Ecto neural progenitor cell (in vitro differentiated cells): Measurements from ENCODE around the gene USP35.

Experiments used
- DNase-seq: peaks from one replicate; pipeline ENCODE4 v3.0.0-alpha.2; 2018; ENCODE audit warnings: low spot score

USP35 gene

DNA sequence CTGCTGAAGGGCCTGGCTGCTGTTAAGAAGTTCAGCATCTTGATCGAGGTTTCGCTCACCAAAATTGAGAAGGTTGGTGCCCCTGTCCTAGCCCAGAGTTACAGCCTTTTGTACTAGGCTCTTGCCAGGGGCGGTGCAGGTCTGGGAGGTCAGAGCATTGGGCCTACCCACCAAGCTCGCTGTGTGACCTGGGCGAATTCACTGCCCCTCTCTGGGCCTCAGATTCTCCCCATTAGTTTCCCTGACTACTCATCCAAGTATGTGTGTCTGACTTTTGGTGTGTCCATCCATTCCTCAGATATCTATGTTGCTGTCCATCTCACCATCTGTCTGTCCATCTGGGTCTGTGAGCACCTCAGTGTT is 10.9 kb downstream of the USP35 start:
- DNase-seq = no peak

DNA sequence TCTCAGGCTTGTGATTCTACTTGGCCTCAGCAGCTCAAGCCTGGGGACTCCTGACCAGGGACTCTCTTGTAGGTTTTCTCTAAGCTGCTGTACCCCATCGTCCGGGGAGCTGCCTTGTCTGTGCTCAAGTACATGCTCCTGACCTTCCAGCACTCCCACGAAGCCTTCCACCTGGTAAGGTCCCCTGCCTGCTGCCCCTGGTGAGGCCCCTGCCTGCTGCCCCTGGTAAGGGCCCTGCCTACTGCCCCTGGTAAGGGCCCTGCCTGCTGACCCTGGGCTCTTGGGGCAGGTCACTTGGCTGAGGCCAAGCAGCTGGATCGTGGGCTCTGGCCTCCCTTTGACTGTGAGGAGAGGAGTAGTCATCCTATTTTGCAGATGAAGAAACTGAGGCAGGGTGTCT is 11.3 kb downstream of the USP35 start:
- no peak for DNase-seq

DNA sequence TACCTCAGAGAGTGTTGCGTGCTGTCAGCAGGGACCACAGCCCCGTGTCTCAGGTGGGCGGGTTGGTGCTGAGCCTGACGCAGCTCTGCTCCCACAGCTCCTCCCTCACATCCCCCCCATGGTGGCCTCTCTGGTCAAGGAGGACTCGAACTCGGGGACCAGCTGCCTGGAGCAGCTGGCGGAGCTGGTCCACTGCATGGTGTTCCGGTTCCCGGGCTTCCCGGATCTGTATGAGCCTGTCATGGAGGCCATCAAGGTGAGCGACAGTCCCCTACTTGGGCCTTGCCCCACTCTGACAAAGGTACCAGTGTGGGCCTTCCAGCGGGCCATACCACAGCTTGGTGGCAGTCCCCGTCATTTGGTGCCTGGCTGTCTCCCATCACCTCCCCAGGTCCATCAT is 11.8 kb downstream of the USP35 start:
- no peak for DNase-seq

DNA sequence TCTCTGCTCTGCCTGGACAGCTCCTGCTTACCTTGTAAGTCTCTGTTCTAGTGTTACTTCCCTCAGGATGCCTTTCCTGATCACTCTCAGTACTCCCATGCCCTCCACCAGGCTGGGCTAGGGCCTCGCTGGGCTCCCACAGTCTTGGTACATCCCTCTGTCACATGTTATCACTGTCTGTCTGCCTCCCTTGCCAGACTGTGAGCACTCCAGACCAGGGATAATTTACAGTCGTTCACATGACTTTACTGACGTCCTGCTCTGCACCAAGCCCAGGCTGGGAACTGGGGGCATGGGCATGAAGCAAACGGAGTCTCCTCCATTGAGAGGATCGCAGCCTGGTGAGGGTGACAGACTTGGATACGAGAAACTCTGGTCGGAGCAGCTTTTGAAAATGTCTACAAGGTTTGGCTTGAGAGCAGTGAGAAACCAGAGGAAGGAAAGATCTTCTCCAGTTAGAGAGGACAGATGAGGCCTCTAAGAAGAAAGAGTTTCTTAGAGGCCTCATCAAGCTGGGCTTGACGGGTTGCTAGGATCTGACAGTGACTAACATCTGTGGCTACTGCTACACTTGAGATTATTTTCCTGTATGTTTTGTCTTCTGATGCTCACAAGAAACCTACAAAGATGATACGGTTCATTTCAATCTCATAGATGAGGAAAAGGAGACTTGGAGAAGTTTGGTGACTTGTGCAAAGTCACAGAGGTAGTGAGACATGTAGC is 12.5 kb downstream of the USP35 start:
- no peak for DNase-seq

DNA sequence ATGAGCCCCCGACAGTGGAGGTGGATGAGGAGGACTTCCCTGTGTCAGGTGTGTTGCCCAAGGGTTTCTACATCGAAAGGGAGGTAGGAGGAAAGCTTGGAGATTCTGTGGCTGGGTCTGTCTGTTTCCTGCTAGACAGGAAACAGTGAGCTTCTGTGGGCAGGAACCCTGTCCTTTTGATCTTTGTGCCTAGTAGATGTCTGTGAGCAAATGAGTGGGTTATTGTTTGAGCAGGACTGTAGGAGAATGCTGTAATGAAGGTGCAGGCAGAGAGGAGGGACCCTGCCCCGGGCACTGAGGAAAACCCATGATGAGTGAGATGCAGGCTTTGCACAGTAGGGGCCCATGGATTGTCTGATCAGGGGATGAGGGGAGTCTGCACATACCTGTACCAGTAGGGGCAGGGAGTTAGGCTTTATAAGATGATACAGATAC is 14.0 kb downstream of the USP35 start:
- DNase-seq = no peak

DNA sequence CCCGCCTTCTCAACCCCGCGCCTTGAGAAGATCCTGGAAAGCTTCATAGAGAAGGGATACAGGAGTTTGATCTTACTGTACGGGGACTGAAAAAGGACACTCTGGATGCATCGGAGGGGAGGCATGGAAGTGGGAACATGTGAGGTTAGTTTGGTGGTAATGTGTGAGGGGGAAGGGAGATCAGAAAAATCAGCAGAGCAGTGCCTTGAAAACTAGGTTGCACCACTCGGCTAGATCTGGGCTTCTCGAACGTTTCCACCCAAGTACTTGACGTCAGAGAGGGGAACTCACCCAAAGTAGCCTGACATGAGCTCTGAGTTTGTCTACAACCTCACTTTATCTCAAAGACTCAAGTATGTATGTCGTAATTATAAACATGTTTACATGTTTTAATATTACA is 14.5 kb downstream of the USP35 start:
- no peak for DNase-seq

DNA sequence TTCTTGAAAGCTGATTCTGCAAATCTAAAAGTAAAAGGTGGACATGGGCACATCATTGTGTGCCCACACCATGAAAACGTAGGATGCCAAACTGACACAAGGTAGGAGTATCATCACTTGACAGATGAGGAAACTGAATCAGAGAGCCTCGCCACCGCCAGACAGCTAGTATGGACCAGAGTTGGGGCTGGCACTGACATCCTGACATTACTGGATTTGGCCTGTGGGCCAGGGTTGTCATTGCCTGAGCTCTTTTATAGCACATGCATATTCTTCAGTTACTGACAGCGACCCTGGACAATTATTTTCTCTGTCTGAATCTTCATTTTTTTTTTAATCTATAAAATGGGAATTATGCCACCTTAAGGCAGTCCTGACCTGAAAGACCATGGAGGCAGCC is 16.5 kb downstream of the USP35 start:
- no peak for DNase-seq

DNA sequence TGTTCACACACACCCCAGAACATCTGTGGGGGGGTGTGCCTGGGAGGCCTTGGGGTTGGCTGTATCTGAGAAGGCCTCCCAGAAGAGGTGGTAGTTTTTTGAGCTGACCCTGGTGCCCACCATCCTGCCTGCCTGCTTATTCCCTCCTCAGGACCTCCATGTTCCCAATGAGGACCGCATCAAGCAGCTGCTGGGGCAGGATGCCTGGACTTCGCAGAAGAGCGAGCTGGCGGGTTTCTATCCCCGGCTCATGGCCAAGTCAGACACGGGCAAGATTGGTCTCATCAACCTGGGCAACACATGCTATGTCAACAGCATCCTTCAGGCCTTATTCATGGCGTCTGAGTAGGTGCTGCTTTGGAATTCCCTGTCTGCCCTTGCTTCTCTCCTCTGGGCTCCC is 17.0 kb downstream of the USP35 start:
- no peak for DNase-seq

DNA sequence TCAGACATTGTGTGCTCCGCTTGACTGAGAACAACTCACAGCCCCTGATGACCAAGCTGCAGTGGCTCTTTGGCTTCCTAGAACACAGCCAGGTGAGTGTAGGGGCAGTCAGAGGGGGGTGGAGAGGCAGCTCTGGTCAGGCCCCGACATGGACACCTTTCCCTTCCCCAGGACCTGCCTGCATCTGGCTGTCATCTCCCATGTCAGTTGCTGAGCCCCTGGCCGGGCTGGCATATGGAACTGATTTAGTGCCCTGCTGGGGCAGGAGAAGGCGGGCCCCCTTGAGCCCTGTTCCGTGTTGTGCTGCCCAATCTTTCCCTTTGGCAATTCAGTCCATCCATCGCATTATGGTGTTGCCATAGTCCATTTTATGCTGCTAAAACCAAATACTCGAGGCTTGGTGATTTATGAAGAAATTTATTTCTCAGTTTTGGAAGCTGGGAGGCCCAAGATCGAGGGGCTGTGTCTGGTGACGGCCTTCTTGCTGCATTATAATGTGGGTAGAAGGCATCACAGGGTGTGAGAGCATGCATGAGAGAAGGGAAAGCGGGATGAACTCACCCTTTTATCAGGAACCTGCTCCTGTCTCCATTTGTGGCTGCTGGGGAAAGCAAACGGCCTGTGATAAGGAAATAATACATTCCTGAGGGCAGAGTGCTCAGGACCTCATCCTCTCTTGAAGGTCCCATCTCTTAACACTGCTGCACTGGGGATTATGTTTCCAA is 19.0 kb downstream of the USP35 start:
- DNase-seq = no peak

DNA sequence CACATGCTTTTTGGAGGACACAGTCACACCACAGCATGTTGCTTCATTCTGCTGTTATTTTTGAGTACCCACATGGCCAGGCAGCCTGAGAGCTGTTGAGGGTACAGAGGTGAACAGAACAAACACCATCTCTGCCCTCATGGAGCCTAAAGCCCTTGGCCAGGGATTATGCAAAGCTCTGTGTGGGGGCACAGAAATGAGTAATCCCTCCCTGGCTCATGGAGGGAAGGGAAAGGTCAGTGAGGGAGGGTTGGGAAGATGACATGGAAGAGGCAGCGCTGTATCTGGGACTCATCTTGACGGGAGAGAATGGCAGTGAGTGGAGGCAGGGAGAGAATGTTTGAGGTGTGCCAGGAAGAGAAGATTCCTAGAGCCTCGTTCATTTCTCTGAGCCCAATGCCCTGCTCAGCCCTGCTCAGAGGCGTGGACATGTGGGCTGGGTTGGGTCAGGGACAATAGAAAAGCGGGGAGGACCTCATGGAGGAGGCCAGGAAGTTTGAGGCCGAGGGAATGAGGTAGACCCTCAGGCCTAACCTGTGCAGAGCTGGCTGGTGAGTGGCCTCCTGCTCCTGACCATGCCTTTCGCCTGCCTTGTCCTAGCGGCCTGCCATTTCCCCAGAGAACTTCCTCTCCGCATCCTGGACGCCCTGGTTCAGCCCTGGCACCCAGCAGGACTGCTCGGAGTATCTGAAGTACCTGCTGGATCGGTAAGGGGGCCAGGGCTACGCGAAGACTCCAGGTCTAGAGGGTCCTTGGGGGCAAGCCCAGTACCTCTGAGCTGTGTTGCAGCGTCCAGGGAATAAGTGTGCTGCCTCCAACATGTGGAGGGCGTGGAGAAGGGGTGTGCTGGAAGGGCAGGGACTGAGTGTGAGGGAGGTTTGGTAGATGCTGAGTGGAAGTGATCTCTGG is 19.8 kb downstream of the USP35 start:
- no peak for DNase-seq

DNA sequence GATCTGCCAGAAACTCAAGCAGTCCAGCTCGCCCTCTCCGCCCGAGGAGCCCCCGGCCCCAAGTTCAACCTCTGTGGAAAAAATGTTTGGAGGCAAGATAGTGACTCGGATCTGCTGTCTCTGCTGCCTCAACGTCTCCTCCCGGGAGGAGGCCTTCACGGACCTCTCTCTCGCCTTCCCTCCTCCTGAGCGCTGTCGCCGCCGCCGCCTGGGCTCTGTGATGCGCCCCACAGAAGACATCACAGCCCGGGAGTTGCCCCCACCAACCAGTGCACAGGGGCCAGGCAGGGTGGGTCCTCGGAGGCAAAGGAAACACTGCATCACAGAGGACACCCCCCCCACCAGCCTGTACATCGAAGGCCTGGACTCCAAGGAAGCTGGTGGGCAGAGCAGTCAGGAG is 20.8 kb downstream of the USP35 start:
- no peak for DNase-seq

DNA sequence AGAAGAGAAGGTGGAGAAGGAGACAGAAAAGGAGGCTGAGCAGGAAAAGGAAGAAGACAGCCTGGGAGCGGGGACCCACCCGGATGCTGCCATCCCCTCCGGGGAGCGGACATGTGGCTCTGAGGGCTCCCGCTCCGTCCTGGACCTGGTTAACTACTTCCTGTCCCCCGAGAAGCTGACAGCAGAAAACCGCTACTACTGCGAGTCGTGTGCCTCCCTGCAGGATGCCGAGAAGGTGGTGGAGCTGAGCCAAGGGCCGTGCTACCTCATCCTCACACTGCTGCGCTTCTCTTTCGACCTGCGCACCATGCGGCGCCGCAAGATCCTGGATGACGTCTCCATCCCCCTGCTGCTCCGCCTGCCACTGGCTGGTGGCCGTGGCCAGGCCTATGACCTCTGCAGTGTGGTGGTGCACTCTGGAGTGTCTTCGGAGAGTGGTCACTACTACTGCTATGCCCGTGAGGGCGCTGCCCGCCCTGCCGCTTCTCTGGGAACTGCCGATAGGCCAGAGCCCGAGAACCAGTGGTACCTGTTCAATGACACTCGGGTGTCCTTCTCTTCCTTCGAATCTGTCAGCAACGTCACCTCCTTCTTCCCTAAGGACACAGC is 21.4 kb downstream of the USP35 start:
- DNase-seq = no peak

DNA sequence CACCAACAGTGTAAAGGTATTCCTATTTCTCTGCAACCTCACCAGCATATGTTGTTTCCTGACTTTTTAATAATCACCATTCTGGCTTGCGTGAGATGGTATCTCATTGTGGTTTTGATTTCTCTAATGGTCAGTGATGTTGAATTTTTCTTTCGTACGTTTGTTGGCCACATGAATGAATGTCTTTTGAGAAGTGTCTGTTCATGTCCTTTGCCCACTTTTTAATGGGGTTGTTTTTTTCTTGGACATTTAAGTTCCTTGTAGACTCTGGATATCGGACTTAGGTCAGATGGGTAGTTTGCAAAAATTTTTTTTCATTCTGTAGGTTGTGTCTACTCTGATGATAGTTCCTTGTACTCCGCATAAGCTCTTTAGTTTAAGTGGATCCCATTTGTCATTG is 22.8 kb downstream of the USP35 start:
- no peak for DNase-seq

DNA sequence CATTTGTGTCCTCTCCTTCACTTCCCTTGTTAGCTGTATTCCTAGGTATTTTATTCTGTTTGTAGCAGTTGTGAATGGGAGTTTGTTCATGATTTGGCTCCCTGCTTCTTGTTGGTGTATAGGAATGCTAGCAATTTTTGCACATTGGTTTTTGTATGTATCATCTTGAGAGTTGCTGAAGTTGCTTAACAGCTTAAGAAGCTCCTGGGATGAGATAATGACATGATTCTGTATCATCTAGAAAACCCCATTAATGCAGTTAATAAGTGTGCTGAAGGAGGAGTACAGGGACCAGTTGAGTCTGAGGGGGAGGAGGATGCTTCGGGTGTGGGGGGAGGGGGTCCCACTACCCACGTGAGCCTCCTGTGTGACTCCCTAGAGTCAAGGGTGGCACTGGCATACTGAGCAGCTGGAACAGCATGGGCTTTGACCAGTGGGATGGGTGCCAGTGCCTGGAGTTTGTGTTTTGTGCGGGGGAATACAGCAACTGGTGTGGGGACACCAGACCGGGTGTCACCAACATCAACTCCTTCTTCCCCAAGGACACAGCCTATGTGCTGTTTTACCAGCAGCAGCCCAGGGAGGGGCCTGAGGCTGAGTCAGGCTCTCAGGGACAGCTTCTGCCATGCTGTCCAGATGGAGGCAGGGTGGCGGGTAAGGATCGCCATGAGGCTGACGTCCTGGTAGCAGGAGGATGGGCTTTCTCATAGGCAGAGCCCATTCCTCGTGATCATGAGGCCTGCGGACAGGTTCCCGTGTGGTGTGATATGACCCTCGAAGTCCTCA is 24.1 kb downstream of the USP35 start:
- no peak for DNase-seq

DNA sequence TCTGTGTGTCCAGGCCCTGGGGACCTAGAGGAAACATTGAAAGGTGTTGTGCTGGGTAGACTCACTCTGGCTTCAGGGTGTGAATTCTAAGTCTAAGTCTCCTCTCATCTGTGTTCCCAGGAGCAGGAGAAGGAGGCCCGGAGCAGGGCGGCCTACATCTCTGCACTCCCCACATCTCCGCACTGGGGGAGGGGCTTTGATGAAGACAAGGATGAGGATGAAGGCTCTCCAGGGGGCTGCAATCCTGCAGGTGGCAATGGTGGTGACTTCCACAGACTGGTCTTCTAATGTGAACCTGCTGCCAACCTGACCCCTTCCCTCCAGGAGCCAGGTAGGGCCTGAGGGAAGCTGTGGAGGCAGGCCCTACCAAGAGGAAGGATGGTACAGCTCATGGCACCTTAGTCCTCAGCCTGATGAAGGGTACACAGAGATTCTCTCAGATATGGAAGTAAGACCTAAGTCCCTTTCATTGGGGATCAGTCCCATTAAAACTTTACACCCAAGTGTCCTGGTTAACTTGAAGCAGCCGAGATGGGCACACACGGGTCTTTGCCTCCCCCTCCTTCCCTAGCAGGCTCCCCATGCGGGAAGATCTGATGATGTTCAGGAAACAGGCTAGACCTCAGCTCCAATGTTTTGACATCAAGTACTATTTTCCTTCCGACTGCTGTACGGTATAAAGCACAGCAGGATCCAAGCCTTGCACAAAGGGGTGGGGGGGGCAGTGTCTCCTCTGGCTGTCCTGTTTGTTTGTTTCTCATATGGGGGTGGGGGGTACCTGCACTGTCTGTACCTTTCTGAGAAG is 25.0 kb downstream of the USP35 start:
- no peak for DNase-seq

DNA sequence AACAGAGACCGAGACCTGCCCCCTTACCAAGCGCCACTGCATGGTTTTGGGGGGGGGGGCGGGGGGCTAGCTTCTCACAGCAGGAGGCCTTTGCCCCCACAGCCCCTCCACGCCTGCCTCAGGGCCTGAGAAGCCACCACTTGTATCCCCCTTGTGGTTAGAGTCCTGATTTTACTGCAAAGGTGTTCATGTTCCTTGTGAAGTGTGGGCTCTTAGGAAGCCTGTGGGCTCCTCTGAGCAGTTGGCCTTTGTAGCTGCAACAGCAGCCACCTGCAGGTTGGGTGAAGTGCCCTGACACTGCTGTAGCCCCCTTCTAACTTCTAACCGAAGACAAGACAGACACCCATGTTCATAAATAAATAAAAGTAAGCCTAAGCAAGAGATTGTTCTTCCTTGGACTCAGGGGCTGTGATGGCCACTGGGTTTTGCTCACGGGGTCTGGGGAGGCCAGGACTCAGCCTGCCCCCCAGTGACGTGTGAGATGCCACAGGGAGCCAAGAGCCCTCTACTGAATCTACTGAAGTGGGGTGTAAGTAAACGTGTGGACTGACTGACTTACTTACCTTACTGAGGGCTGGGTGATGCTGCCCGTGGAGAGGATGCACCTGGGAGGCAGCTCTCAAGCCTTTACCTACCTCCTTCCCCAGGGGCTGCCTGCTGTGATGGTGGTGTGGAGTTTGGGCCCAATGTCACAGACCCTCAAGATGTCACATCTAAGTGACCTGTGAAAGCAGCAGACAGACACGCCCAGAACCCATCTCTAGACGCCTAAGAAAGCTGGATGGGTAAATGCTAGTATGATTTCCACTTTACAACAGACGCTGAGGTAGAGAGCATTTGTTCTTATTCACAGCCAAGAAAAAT is 25.8 kb downstream of the USP35 start:
- DNase-seq = no peak

DNA sequence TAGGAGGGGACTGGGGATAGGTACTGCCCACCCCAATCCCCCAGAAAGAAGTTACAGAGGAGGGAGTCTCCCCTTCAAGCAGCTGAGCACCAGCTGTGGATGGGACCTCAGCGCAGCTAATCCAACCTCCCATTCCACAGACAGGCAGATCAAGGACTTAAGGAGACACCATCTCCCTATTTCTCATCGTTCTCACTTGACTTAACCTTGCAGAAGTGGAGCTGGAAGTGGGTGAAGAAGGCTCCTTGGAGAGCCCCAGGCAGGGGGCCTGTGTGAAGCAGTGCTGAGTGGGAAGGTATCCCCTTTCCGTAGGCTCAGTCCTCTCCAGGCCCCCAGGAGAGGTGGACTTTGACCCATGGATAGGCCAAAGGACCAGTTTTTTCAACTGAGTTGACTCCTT is 27.3 kb downstream of the USP35 start:
- no peak for DNase-seq

DNA sequence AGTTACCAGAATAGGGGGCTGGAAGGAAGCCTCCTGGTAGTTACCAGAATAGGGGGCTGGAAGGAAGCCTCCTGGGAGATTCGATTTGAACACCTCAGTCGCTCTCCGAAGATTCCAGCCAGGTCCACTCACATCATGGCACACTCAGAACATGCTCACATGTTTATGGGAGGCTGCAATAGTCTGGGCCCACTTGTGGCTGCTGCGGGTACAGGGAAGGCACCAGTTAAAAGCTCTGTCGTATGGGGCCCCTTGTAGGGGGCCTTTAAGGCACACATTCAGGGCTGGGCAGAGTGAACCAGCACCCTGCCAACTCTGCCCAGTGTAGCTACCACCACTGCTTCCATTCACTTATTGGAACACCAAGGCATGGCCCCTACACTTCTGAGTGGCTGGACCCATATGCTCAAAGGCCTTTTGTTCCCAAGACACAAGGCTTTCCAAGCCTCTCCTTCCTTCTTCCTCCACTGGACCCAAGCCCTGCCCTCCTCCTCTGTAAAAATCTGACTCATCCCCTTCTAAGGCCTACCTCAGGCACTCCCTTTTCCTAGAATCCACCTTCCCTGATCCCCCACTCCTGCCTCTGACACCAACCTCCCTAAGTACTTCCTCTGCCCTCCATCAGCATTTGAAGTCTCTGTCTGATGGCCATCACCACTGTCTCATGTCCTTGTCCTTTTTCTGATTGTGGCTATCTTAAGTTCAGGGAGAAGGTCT is 28.0 kb downstream of the USP35 start:
- no peak for DNase-seq
